ENCODE results near the gene CPNE9. TPM values are rescaled to one million over a fixed set of nuclear protein-coding genes. Genes with fewer than 3 reads are reported as not detected.

CPNE9 gene
- total and polyA plus RNA-seq, 2 of the 13 experiments (the other 11 are each of a cell fraction or from before 2014, with no cell fraction given) = 0.20 TPM; not detected in 1

- TF ChIP-seq ZKSCAN1 (IDR thresholded peaks at IDR 0.05; ENCODE audit: low read length) = no peak
- no peak for TF ChIP-seq ZBTB20 (CRISPR knock-in tag; IDR thresholded peaks at IDR 0.05; ENCODE audit: borderline replicate concordance, low read depth)
- TF ChIP-seq ATAD3A (CRISPR knock-in tag; IDR thresholded peaks at IDR 0.05) = no peak
- TF ChIP-seq, protein P1, sequence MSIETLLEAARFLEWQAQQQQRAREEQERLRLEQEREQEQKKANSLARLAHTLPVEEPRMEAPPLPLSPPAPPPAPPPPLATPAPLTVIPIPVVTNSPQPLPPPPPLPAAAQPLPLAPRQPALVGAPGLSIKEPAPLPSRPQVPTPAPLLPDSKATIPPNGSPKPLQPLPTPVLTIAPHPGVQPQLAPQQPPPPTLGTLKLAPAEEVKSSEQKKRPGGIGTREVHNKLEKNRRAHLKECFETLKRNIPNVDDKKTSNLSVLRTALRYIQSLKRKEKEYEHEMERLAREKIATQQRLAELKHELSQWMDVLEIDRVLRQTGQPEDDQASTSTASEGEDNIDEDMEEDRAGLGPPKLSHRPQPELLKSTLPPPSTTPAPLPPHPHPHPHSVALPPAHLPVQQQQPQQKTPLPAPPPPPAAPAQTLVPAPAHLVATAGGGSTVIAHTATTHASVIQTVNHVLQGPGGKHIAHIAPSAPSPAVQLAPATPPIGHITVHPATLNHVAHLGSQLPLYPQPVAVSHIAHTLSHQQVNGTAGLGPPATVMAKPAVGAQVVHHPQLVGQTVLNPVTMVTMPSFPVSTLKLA (IDR thresholded peaks at IDR 0.05) = no peak
- no peak for TF ChIP-seq BRD4 (CRISPR knock-in tag; IDR thresholded peaks at IDR 0.05)
- TF ChIP-seq MIER2 (CRISPR knock-in tag; IDR thresholded peaks at IDR 0.05) = no peak
- TF ChIP-seq ZZZ3 (CRISPR knock-in tag; IDR thresholded peaks at IDR 0.05; ENCODE audit: borderline replicate concordance) = no peak
- no peak for TF ChIP-seq ZNF496 (CRISPR knock-in tag; IDR thresholded peaks at IDR 0.05; ENCODE audit: insufficient replicate concordance)
- TF ChIP-seq ZNF562 (CRISPR knock-in tag; IDR thresholded peaks at IDR 0.05; ENCODE audit: borderline replicate concordance) = no peak
- TF ChIP-seq TBX2 (CRISPR knock-in tag; IDR thresholded peaks at IDR 0.05; ENCODE audit: borderline replicate concordance) = peak; percentile 59; the same call in 1 of the 2 replicates
- TF ChIP-seq NR2F2 (IDR thresholded peaks at IDR 0.05; ENCODE audit: borderline replicate concordance, low read depth) = 0 out of 2 replicates have a peak, but pooled peaks have one; percentile 25
- TF ChIP-seq, protein P2, sequence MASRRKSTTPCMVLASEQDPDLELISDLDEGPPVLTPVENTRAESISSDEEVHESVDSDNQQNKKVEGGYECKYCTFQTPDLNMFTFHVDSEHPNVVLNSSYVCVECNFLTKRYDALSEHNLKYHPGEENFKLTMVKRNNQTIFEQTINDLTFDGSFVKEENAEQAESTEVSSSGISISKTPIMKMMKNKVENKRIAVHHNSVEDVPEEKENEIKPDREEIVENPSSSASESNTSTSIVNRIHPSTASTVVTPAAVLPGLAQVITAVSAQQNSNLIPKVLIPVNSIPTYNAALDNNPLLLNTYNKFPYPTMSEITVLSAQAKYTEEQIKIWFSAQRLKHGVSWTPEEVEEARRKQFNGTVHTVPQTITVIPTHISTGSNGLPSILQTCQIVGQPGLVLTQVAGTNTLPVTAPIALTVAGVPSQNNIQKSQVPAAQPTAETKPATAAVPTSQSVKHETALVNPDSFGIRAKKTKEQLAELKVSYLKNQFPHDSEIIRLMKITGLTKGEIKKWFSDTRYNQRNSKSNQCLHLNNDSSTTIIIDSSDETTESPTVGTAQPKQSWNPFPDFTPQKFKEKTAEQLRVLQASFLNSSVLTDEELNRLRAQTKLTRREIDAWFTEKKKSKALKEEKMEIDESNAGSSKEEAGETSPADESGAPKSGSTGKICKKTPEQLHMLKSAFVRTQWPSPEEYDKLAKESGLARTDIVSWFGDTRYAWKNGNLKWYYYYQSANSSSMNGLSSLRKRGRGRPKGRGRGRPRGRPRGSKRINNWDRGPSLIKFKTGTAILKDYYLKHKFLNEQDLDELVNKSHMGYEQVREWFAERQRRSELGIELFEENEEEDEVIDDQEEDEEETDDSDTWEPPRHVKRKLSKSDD (CRISPR knock-in tag; IDR thresholded peaks at IDR 0.05; ENCODE audit: low read depth) = no peak
- TF ChIP-seq MTF2 (CRISPR knock-in tag; IDR thresholded peaks at IDR 0.05; ENCODE audit: borderline replicate concordance) = no peak
- TF ChIP-seq ZKSCAN5 (CRISPR knock-in tag; IDR thresholded peaks at IDR 0.05) = no peak
- 0 out of 2 replicates have a peak, but pooled peaks have one; percentile 54 for TF ChIP-seq ADNP (CRISPR knock-in tag; IDR thresholded peaks at IDR 0.05)
- TF ChIP-seq ZNF138 (CRISPR knock-in tag; IDR thresholded peaks at IDR 0.05; ENCODE audit: low read depth) = no peak
- TF ChIP-seq ZNF678 (CRISPR knock-in tag; IDR thresholded peaks at IDR 0.05) = no peak
- TF ChIP-seq ZNF326 (CRISPR knock-in tag; IDR thresholded peaks at IDR 0.05; ENCODE audit: borderline replicate concordance) = no peak
- TF ChIP-seq ZNF557 (CRISPR knock-in tag; IDR thresholded peaks at IDR 0.05) = no peak
- TF ChIP-seq ZNF788 (CRISPR knock-in tag; IDR thresholded peaks at IDR 0.05; ENCODE audit: borderline replicate concordance) = peak; percentile 55; the same call in 1 of the 2 replicates
- TF ChIP-seq HDAC2 (CRISPR knock-in tag; IDR thresholded peaks at IDR 0.05) = peak; percentile 35; the same call in 1 of the 2 replicates
- TF ChIP-seq KDM5A (IDR thresholded peaks at IDR 0.05; ENCODE audit: borderline replicate concordance, low read length) = no peak
- no peak for TF ChIP-seq KAT8 (CRISPR knock-in tag; IDR thresholded peaks at IDR 0.05)
- TF ChIP-seq ZC3H4 (CRISPR knock-in tag; IDR thresholded peaks at IDR 0.05; ENCODE audit: borderline replicate concordance) = no peak
- no peak for TF ChIP-seq ZBTB8A (CRISPR knock-in tag; IDR thresholded peaks at IDR 0.05; ENCODE audit: borderline replicate concordance, low read depth)
- no peak for TF ChIP-seq ZNF564 (CRISPR knock-in tag; IDR thresholded peaks at IDR 0.05)
- no peak for TF ChIP-seq ZNF816 (CRISPR knock-in tag; IDR thresholded peaks at IDR 0.05; ENCODE audit: borderline replicate concordance)
- no peak for TF ChIP-seq ZNF484 (CRISPR knock-in tag; IDR thresholded peaks at IDR 0.05; ENCODE audit: borderline replicate concordance, low read depth)
- no peak for TF ChIP-seq JUNB (CRISPR knock-in tag; IDR thresholded peaks at IDR 0.05; ENCODE audit: borderline replicate concordance)
These were observed 64.6 kb downstream of the CPNE9 start (continued) for GRCh38 chr3:9768141-9768775.

Measured in HepG2 (cell line).